HG02981 (cell line): ENCODE results near the gene ADARB2.

Experiments
- ATAC-seq: cut with Tn5 transposase; IDR thresholded peaks from one replicate; pipeline ENCODE4 v1.9.1; 2021; ENCODE audit warnings: mild to moderate bottlenecking, moderate library complexity; ENCODE audit not compliant: unreplicated experiment

ADARB2 gene

DNA sequence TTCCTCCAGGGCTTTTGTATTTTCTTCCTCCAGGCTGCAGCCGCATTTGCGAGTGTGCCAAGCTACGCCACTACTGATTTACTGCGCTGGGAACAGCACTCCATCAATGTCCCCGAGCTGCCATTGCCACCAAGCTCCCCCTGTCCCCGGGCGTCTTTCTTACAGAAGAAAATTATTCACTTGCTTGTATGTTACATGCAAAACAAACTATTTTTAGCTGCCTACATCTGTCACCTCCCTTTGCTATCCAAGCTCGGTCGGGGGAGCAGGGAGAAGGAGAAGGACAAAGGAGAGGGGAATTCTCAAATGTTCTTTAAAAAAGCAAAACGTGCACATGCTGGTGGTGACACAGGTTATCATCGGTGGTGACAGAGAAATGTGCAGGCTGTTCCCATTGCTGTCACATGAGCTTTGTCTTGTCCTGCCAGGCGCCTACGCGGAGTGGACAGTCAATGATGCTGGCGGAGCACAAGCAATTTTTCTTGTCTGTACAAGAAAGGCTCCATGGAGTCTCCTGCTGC lies 93.1 kb downstream of the ADARB2 start:
- ATAC-seq: no peak

DNA sequence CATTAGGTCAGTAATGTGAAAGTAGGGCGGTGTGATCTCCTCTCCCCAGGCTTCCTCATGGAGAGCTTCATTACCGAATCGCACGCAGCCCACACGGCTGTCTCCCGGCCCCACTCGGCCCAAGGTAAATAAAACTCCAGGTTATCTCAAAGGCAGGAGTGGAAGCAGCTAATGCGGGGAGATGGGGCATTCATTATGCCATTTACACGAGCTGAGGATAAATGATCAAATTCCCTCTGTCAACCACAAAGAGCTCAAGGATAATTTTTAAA lies 93.5 kb downstream of the ADARB2 start:
- no peak for ATAC-seq

DNA sequence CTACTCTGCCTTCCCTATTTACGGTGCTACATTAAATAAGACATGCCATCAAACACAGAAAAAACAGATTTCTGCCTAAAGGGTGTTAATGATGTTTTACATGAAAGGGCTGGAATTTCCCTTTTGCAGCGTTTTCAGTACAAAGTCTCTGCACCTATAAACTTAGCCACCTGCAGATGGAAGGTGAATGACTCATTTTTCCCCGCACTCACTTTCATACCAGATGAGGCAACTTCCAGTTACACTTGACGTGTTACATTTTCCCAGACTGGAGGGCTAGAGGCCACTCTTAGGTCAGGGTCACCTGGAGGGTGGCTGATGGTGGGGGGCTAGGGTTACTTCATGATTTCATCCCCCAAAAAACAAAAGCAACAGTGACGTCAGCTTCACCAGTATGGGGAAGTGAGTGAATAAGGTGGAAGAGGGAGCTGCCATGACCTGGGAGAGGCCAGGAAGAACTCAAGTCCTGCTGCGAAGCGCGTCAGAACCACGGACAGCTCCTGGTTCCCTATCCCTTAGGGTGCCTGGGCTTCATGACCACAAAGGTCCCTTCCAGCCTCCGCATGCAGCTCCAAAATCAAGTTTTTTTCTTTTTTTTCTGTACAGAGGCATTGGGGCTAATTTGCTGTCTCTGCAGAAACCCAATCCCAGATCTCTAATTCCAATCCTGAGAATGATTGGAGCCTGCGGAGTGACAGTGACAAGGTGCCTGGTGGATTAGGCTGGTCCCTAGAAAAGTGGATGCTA lies 94.0 kb downstream of the ADARB2 start:
- peak; percentile 61 for ATAC-seq

DNA sequence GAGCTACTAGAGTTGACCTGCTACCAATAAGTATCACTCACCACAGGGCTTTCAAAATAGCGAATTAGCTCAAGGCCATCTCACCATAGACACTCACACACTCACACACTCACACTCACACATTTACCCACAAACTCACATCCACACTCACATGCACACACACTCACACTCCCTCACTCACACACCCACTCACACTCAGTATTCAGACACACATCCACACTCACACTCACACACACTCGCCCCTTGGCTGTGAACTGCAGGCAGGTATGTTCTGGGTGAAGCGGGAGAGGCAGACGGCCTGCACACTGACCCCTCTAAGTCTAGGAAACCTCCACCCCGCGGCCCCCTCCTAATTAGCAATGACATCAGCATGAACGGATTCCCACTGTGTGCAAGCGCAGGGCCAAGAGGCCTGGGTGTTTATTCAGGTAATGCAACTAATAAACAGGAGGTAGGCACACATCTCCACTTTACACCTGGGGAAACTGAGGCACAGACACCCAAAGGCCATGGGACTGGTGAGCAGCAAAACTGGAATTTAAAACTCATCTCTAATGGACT lies 94.6 kb downstream of the ADARB2 start:
- no peak for ATAC-seq

DNA sequence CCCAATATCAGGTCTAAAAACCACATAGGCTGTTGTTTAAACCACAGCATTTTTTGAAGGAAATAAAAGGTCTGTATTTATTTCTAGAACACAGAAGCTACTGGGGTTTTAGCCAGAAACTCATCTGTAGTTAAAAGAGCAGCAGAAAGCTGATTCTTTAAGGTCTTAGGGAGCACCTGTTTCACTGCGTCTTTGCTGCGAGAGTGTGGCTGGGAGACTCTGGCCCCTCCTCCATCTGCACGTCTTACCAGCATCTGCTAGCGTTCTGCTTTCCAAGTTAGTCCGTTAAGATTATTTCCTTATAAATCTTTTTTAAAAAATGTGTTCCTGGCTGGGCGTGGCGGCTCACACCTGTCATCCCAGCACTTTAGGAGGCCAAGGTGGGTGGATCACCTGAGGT lies 95.9 kb downstream of the ADARB2 start:
- ATAC-seq: no peak

- ATAC-seq: no peak
Measured at GRCh38 chr10:1638889-1639419, 98.4 kb downstream of the ADARB2 start.

DNA sequence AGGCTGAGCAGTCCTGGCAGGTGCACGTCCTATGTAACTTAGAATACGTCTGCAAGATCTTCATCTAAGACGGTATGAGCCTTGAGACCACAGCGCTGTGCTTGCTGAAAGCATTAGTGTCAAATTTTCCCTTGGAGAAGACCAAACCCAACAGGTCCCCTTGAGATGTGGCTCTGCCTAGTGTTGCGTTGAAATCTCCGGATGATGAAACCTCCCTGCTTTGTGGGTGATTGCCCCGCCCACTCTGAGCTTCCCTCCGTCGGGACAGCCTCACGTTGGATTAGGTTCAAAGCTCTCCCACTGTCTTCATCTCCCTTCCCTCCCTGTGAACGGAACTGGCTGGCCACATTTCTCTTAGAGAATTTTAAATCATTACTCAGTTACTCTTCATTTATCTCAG lies 102.0 kb downstream of the ADARB2 start:
- ATAC-seq: no peak

- no peak for ATAC-seq
Measured at GRCh38 chr10:1634239-1634638, 103.1 kb downstream of the ADARB2 start.

DNA sequence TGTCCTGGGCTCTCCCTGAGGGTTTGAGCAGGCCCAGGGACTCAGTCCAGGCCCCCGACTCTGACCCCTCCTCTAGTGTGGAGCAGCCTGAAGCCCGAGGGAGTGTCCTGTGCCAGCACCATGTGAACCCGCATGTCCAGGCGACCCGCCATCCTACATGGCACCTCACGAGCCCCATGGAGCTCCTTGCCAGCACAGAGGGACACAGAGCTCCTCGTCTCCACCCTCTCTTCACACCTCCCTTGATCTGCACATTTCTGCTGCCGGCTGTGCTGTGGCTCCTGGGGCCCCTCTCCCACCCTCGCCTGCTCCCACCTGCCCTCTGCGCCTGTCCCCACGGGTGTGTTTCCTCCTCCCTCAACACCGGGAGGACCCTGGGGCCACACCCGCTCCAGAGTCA lies 103.5 kb downstream of the ADARB2 start:
- ATAC-seq: no peak

GRCh38 chr10:1632596-1632995 lies 104.7 kb downstream of the ADARB2 start:
- ATAC-seq: no peak

DNA sequence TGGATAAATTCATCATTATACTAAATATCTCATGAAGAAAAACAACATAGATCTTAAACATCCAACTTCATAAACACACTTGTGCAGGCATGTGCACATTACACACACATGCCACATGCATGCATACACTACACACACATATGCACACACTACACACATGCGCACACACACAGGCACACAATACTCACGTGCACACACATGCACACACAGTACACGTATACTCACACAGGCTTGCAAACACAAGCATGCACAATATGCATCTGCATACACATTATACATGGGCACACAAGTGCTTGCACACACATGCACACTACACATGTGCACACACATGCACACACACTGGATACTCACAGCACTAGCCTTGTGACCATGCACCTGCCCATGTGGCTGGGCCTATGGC lies 105.2 kb downstream of the ADARB2 start:
- no peak for ATAC-seq

- ATAC-seq: no peak
Measured at GRCh38 chr10:1631282-1631681, 106.0 kb downstream of the ADARB2 start.

GRCh38 chr10:1630304-1630703 lies 107.0 kb downstream of the ADARB2 start:
- no peak for ATAC-seq

DNA sequence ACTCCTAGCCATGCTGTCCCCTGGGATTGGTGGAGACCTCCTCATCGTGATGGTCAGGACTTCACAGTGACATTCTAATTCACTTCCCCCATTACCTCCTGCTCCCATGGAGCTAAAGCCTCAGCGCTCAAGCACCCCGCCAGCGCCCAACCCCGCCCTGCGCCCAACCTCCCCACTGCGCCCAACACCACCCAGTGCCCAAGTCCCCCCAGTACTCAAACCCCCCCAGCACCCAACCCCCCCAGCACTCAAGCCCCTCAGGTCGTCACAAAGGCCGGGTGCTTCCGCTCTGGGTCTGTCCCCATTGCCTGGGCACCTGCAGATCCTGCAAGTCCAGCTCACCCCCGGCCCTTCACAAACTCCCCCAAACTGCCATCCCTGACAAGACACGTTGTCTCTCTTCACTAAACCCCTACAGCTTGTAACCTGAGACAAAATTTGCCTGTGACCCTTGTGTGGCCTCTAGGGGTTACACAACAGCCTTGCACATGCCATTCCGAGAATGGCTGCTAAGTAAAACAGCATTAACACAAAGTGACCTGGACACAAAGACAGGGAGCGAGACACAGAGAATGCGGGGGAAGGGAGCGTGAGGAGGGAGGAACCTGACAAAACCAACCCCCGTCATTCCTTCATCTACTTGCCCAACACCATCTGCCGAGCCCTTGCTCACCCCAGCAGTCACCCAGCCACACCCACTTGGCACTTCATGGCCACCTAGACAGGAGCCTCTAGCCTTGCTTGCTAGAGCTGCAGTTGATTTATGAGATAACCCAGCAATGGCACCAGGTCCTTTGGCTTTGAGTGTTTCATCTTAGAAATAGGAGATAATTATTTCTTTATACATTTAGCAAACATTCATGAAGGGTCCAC lies 107.8 kb downstream of the ADARB2 start:
- ATAC-seq: no peak

DNA sequence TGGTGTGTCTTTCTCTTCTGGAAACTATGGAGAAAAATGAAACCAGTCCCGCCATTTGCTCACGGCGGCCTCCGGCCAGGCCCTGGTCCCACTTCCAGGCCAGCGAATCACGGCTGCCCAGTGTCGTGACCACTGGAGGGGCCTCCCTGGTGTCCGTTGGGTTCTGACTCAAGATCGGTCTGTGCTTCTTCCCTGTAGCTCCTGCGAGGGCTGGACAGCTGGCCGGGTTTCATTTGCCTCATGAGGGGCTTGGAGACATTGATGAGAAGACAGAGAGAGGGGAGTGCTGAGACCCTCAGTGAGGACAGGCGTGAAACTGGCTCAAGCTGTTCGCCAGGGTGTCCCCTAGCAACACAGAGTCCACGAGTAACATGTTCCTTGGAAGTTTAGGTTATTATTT lies 108.6 kb downstream of the ADARB2 start:
- ATAC-seq: no peak

GRCh38 chr10:1627945-1628344 lies 109.4 kb downstream of the ADARB2 start:
- ATAC-seq: no peak

GRCh38 chr10:1626835-1627234 lies 110.5 kb downstream of the ADARB2 start:
- no peak for ATAC-seq

DNA sequence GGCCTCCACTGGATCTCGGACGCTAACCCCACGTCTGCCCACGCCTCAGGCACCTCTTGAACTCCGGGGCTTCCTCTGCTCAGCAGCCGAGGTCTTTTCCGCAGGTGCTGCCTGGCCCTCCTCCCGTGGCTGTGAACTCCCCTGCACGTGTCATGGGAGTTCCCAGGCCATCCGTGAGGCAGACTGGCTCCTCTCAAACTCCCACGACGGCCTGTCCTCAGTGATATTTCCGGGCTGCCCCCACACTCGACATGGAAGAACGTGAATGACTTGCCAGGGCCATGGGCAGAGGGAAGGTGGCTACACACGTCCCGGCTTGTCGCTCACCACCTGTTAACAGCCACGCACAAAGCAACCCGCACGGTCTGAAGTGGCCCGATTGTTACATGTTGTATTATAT lies 110.9 kb downstream of the ADARB2 start:
- no peak for ATAC-seq

DNA sequence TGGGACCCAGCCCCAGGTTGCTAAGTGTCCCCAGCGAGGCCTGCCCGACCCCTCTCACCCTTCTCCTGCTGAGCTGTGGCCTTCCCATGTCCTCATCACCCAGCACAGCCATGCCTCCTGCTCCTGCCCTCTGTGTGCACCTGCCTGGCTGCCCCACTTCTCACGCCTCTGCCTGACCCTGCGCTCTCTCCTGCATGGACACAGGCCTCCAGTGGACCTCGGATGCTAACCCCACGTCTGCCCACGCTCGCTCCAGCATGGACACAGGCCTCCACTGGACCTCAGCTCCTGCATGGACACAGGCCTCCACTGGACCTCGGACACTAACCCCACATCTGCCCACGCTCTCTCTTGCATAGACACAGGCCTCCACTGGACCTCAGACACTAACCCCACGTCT lies 111.6 kb downstream of the ADARB2 start:
- ATAC-seq: no peak

DNA sequence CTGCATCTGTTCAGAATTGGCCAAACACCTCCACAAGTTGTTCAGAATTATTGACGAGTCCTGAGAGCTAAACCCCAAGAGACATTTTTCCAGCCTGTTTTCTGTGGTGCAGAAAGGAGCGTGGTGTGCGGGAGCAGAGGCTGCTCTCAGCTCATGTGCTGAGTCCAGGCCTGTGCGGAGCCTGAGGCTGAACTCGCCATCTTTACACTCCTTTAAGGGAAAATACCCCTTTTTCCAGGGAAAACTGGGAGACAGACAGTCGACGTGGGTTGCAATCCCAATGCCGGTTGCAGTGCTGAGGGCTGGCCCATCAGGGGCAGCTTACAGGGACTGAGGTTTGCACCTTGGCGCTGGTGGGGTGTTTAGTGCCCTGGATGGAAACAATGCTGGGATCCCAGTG lies 112.2 kb downstream of the ADARB2 start:
- no peak for ATAC-seq

GRCh38 chr10:1624240-1624639 lies 113.1 kb downstream of the ADARB2 start:
- no peak for ATAC-seq

GRCh38 chr10:1620803-1621202 lies 116.5 kb downstream of the ADARB2 start:
- no peak for ATAC-seq
